Testis (tissue), 2 donors: ENCODE results near the gene SLC4A2.

ENCODE experiments used
- CTCF ChIP-seq, 3 experiments: fragments of 450-650 bp in 2 of 3; fragments of 200-600 bp in 1 of 3; sonication (generic) in 1 of 3; IDR thresholded peaks; one replicate each; pipeline ENCODE4 v1.5.1; 2016 to 2019; ENCODE audit warnings: antibody characterized with exemption in 3 of 3, mild to moderate bottlenecking in 2 of 3, moderate library complexity in 1 of 3
- POLR2A ChIP-seq: fragments of 450-650 bp; IDR thresholded peaks from one replicate; pipeline ENCODE4 v1.6.1; 2017; ENCODE audit warnings: antibody characterized with exemption, mild to moderate bottlenecking, moderate library complexity

GRCh38 chr7:151083071-151083823, 23.9 kb downstream of the SLC4A2 start, which contains the start of gene TMUB1:
- TF ChIP-seq POLR2A, result no peak
- TF ChIP-seq CTCF (IDR thresholded peaks at IDR 0.05), result peak in 1 of 3 experiments; percentile 6
